WI38 (cell line): ENCODE data around the gene WNT9B.
"Not testable (repeated sequence)": the region's sequence is repeated elsewhere in the genome, so short reads cannot be mapped to it uniquely, and the experiment has no call there.

Experiments used
- H3K4me3 ChIP-seq: 2 replicates; pipeline ENCODE4 v1.5.1; 2011; ENCODE audit warnings: low read depth, mild to moderate bottlenecking, control low read depth, low read length
- CTCF ChIP-seq: IDR thresholded peaks from 2 replicates; pipeline ENCODE4 v1.5.1; 2012; ENCODE audit warnings: low read depth, mild to moderate bottlenecking, control low read depth, low read length

Gene WNT9B

GRCh38 chr17:46836500-46836899 is 14.9 kb upstream of the WNT9B start:
- no peak overlapping the region for H3K4me3 ChIP-seq
- TF ChIP-seq CTCF: no peak

DNA sequence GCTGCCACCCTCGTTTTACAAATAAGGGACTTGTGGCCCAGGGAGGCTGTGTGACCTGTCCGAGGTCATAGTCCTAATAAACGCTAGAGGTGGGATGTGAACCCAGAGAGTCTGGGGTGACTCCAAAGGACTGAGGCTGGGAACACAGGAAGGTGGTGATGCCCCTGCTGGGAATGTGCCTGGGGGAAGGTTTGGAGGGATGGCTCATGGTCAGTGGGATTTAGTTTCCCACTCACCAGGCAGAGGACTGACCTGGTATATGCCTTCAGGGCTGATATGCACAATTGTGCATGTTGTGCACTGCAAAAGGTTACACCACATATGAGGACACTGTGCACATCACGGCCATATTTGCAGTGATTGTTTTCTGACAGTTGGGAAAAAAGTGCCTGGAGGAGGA is 13.9 kb upstream of the WNT9B start:
- H3K4me3 ChIP-seq: no peak overlapping the region
- TF ChIP-seq CTCF: no peak

DNA sequence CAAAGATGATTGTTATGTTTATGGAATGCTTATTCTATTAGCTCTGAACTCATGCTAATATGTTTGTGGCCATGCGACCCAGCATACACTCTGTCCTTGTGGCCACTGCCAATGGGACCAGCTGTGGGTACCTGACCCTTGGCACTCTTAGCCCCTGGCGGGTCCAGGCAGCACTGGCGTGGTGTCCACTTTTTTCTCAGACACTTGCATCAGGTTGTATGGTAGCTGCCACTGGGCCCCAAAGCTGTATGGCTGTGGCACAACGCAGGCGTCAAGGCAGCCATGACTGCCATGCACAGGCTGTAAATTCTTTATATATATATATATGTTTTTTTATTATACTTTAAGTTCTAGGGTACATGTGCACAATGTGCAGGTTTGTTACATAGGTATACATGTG is 12.2 kb upstream of the WNT9B start:
- H3K4me3 ChIP-seq: no peak overlapping the region
- no peak for TF ChIP-seq CTCF

DNA sequence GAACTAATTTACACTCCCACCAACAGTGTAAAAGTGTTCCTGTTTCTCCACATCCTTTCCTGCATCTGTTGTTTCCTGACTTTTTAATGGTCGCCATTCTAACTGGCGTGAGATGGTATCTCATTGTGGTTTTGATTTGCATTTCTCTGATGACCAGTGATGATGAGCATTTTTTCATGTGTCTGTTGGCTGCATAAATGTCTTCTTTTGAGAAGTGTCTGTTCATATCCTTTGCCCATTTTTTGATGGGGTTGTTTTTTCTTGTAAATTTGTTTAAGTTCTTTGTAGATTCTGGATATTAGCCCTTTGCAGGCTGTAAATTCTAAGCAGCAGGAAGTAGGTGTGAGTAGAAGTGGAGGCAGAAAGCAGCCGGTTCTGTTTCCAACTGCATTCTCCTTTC is 10.8 kb upstream of the WNT9B start:
- H3K4me3 ChIP-seq: not testable (repeated sequence)

DNA sequence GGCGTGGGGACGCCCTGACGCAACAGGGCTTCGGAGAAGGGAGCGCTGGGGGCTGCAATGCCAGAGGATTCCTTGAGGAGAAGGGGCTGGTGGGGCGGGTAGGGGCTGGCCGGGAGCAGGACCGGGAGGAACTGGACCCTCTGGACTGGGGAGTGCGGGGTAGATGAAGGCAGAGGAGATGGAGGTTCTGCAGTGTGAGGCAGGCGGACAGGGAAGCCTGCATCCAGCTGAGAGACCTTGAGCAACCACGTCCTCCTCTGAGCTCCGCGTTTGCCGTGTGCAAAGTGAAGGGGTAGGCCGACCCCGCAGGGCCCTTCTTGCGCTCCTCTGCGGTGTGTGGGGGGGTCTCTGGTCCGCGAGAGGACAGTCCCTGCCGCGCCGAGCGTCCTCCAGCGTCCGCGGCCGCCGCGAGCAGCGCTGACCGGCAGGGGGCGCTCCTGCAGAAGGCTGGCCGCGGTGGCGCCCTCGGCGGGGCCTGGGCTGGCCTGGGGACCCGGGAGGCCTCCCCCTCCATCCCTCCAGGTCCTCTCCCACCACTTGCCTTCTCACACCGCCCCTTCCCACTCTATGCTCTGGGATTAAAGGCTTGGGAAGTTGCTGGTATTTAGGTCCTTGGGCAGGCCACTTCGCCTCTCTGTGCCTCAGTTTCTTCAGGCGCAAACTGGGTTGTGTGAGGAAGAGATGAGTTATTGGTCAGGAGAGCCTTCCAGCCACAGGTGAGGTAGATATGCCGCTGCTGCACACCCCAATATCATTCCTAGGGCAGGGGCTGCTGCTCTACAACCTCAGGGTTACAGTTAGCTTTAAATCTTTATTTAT is 9.6 kb upstream of the WNT9B start:
- H3K4me3 ChIP-seq: no peak overlapping the region
- peak; percentile 54 for TF ChIP-seq CTCF

DNA sequence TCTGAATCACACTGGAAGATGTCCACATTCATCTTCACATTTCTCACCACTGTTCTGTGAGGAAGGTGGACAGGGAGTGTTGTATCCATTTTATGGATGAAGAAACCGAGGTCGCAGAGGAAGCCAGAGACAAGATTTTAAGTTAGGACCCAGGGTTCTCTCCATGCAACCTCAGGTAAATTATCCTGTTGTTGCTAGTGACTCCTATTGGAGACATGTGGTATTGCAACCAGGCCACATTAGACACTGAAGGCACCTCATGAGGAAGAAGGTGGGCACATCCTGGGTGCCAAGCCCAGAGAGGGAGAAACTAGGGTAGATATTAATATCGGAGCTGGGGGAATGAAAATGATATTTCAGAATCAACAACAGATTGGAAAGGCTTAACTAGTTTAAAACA is 8.5 kb upstream of the WNT9B start:
- peak; percentile 78 for TF ChIP-seq CTCF
- no peak overlapping the region for H3K4me3 ChIP-seq

DNA sequence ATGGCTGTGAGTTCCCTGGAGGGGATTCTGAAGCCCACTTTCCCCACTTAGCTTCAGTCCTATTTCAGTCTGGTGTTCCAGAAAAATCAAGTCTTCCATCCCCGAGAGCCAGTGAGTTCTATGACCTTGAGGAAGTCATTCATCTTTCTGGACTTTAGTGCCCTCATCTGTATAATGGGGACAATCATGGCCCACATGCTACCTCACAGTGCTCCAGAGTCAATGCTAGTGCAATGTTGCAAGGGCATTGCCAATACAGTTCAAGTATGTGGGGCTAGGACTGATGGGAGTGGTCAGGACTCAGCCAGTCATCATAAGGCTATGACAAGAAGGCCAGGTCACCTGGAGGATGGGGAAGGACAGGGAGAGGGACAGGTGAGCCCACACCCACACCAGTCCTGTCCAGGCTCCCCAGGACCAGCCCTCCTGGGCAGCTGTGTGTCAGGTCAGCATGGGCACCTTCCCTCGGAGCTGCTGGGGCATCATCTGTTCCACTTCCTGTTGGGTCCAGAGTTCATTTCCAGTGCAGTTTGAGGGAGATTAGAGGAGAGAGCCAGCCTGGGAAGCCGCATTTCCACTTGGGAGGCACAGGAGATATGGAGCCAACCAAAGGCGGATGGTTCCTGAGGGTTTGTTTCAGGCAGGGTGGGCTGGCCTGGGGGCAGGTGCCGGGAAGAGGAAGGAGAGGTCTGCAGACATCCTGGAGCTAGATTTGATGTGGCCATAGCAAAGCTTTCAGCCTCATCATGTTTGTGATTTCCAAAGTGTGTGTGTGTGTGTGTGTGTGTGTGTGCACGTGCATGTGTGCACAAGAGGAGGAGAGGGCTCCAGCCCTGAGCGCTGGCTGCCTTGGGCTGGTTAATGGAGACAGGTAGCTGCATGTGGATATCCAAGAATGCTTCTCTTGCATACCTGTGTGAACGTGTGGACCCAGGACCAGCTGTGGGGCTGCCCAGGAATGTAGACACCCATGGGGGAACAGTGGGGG is 3.9 kb upstream of the WNT9B start:
- no peak overlapping the region for H3K4me3 ChIP-seq
- TF ChIP-seq CTCF: no peak
